ENCODE measurements around the gene RGS7.

Gene RGS7

GRCh38 chr1:240816472-240816871, 540.5 kb downstream of the RGS7 start:
- H3K9me3 ChIP-seq (ENCODE audit: control insufficient read depth, low read length) = no peaks in the 10 kb centered on the region
- no peak overlapping the region for H3K4me3 ChIP-seq (ENCODE audit: low read depth, low read length)
- TF ChIP-seq CTCF (IDR thresholded peaks at IDR 0.05) = no peak
- no peaks in the 10 kb centered on the region for H3K36me3 ChIP-seq (ENCODE audit: control insufficient read depth, insufficient read depth, low read length)
- H3K9ac ChIP-seq = no peak overlapping the region
- H3K4me1 ChIP-seq = no peaks in the 10 kb centered on the region
- no peak overlapping the region for H3K27ac ChIP-seq
- no peaks in the 10 kb centered on the region for H3K79me2 ChIP-seq
- H2AFZ ChIP-seq = no peak overlapping the region
- no peaks in the 10 kb centered on the region for H3K27me3 ChIP-seq (ENCODE audit: control insufficient read depth, insufficient read depth, low read length)
- H3K4me2 ChIP-seq (ENCODE audit: low read length) = no peak overlapping the region

- Histone ChIP-seq H2AFZ (no peak overlapping the region), H3K27me3 (ENCODE audit: control insufficient read depth, insufficient read depth, low read length) (no peaks in the 10 kb centered on the region), H3K9ac (no peak overlapping the region), H3K4me3 (ENCODE audit: low read depth, low read length) (no peak overlapping the region), H3K9me3 (ENCODE audit: control insufficient read depth, low read length) (no peaks in the 10 kb centered on the region), H3K4me1 (no peaks in the 10 kb centered on the region), H3K36me3 (ENCODE audit: control insufficient read depth, insufficient read depth, low read length) (no peaks in the 10 kb centered on the region), H3K4me2 (ENCODE audit: low read length) (peak overlapping the region; percentile 53), H3K79me2 (no peaks in the 10 kb centered on the region), H3K27ac (no peak overlapping the region)
- TF ChIP-seq CTCF (IDR thresholded peaks at IDR 0.05) = no peak
Observed at GRCh38 chr1:240813720-240814119, 543.3 kb downstream of the RGS7 start.

- Histone ChIP-seq H2AFZ (no peak overlapping the region), H3K27me3 (ENCODE audit: control insufficient read depth, insufficient read depth, low read length) (no peaks in the 10 kb centered on the region), H3K4me3 (ENCODE audit: low read depth, low read length) (no peak overlapping the region), H3K79me2 (no peaks in the 10 kb centered on the region), H3K9ac (no peak overlapping the region), H3K4me2 (ENCODE audit: low read length) (no peak overlapping the region), H3K27ac (no peak overlapping the region), H3K36me3 (ENCODE audit: control insufficient read depth, insufficient read depth, low read length) (no peaks in the 10 kb centered on the region), H3K4me1 (no peaks in the 10 kb centered on the region), H3K9me3 (ENCODE audit: control insufficient read depth, low read length) (no peaks in the 10 kb centered on the region)
- no peak for TF ChIP-seq CTCF (IDR thresholded peaks at IDR 0.05)
Observed at GRCh38 chr1:240811256-240811655, 545.7 kb downstream of the RGS7 start.

GRCh38 chr1:240808381-240808780, 548.6 kb downstream of the RGS7 start:
- Histone ChIP-seq H3K4me1 (no peaks in the 10 kb centered on the region), H3K9me3 (ENCODE audit: control insufficient read depth, low read length) (no peaks in the 10 kb centered on the region), H2AFZ (no peak overlapping the region), H3K27ac (no peak overlapping the region), H3K79me2 (no peaks in the 10 kb centered on the region), H3K27me3 (ENCODE audit: control insufficient read depth, insufficient read depth, low read length) (no peaks in the 10 kb centered on the region), H3K9ac (no peak overlapping the region), H3K36me3 (ENCODE audit: control insufficient read depth, insufficient read depth, low read length) (no peaks in the 10 kb centered on the region), H3K4me2 (ENCODE audit: low read length) (no peak overlapping the region), H3K4me3 (ENCODE audit: low read depth, low read length) (no peak overlapping the region)
- no peak for TF ChIP-seq CTCF (IDR thresholded peaks at IDR 0.05)

GRCh38 chr1:240806200-240806745, 550.7 kb downstream of the RGS7 start:
- no peak overlapping the region for H3K4me3 ChIP-seq (ENCODE audit: low read depth, low read length)
- no peak for TF ChIP-seq CTCF (IDR thresholded peaks at IDR 0.05)
- no peak overlapping the region for H3K4me2 ChIP-seq (ENCODE audit: low read length)
- H3K79me2 ChIP-seq = no peaks in the 10 kb centered on the region
- H3K9me3 ChIP-seq (ENCODE audit: control insufficient read depth, low read length) = no peaks in the 10 kb centered on the region
- H2AFZ ChIP-seq = no peak overlapping the region
- no peak overlapping the region for H3K27ac ChIP-seq
- no peaks in the 10 kb centered on the region for H3K4me1 ChIP-seq
- no peaks in the 10 kb centered on the region for H3K36me3 ChIP-seq (ENCODE audit: control insufficient read depth, insufficient read depth, low read length)
- no peak overlapping the region for H3K9ac ChIP-seq
- no peaks in the 10 kb centered on the region for H3K27me3 ChIP-seq (ENCODE audit: control insufficient read depth, insufficient read depth, low read length)

Measured in parathyroid adenoma (tissue), 2 donors.